HG02884 (cell line): Measurements from ENCODE around the gene PDE6D.

Experiments
- ATAC-seq: cut with Tn5 transposase; IDR thresholded peaks from one replicate; pipeline ENCODE4 v1.9.1; 2021; ENCODE audit warnings: mild to moderate bottlenecking, moderate library complexity; ENCODE audit not compliant: unreplicated experiment

PDE6D gene

GRCh38 chr2:231684314-231685223 lies 96.5 kb downstream of the PDE6D start:
- ATAC-seq = no peak

- no peak for ATAC-seq
Observed at GRCh38 chr2:231683292-231684235, 97.5 kb downstream of the PDE6D start.

GRCh38 chr2:231682603-231683291 lies 98.3 kb downstream of the PDE6D start:
- no peak for ATAC-seq
